Measurements from ENCODE around the gene HDGFL2.

The HDGFL2 gene

GRCh38 chr19:4550018-4550417 is 77.9 kb downstream of the HDGFL2 start:
- in situ Hi-C loops (cut with MboI; ENCODE audit: low sequenced_read_pairs), result no loop called here

GRCh38 chr19:4550479-4551050 is 78.5 kb downstream of the HDGFL2 start:
- in situ Hi-C loops (cut with MboI; ENCODE audit: low sequenced_read_pairs), result no loop called here
